Skeletal muscle tissue (tissue), 4 donors: ENCODE measurements around the gene RNF38. TPM values are rescaled to one million over a fixed set of nuclear protein-coding genes. Genes with fewer than 3 reads are reported as not detected.
A peak's percentile ranks its signal among the peaks of the same experiment; 100 is the strongest.
"Not testable (repeated sequence)": the region's sequence is repeated elsewhere in the genome, so short reads cannot be mapped to it uniquely, and the experiment has no call there.

Source experiments
- H3K27ac ChIP-seq: one replicate; pipeline ENCODE4 v1.7.0; 2013; ENCODE audit warnings: mild to moderate bottlenecking, low read depth, low read length, inconsistent platforms
- H3K27me3 ChIP-seq, 3 donors: one replicate each; pipeline ENCODE4 v1.7.0; 2013; ENCODE audit warnings: low read length in 3 of 3; ENCODE audit not compliant: control insufficient read depth in 3 of 3, insufficient read depth in 3 of 3
- H3K36me3 ChIP-seq, 3 donors: one replicate each; pipeline ENCODE4 v1.7.0; 2013; ENCODE audit warnings: low read length in 3 of 3; ENCODE audit not compliant: control insufficient read depth in 3 of 3, insufficient read depth in 3 of 3
- H3K4me1 ChIP-seq, 3 donors: one replicate each; pipeline ENCODE4 v1.7.0; 2013; ENCODE audit warnings: low read length in 3 of 3, mild to moderate bottlenecking in 3 of 3; ENCODE audit not compliant: control insufficient read depth in 3 of 3, insufficient read depth in 3 of 3
- H3K4me3 ChIP-seq, 3 donors: one replicate each; pipeline ENCODE4 v1.7.0; 2013; ENCODE audit warnings: low read length in 3 of 3
- H3K9ac ChIP-seq, 3 donors: one replicate each; pipeline ENCODE4 v1.7.0; 2013; ENCODE audit warnings: low read length in 3 of 3, mild to moderate bottlenecking in 3 of 3, moderate library complexity in 2 of 3, low read depth in 1 of 3
- H3K9me3 ChIP-seq, 3 donors: one replicate each; pipeline ENCODE4 v1.7.0; 2013; ENCODE audit warnings: low read length in 3 of 3; ENCODE audit not compliant: control insufficient read depth in 3 of 3
- total RNA-seq: library from RNA; depleted of rRNA; stranded (reverse); fragments of >200 nt; gene quantifications from one replicate; pipeline ENCODE4 v1.2.3, GENCODE V29; 2014
- donor health status: Osteomylitis.

Gene RNF38
- total RNA-seq, 1 donor from 2014 or later = 16.7 TPM

- no peak overlapping the region for H3K9ac ChIP-seq
- no peaks in the 10 kb centered on the region for H3K36me3 ChIP-seq
- H3K27me3 ChIP-seq = no peaks in the 10 kb centered on the region
- H3K9me3 ChIP-seq = no peaks in the 10 kb centered on the region
- H3K27ac ChIP-seq = peak overlapping the region; percentile 68
- peaks cover 16 to 20% (median 19%) of the 10 kb centered on the region in 3 donors for H3K4me1 ChIP-seq
- no peak overlapping the region for H3K4me3 ChIP-seq
These were observed 7.6 kb downstream of the RNF38 start for GRCh38 chr9:36392489-36392888.

- Histone ChIP-seq H3K36me3 (no peaks in the 10 kb centered on the region), H3K4me3 (no peak overlapping the region), H3K27ac (no peak overlapping the region), H3K9me3 (no peaks in the 10 kb centered on the region), H3K27me3 (no peaks in the 10 kb centered on the region), H3K4me1 (peaks cover 11 to 19% (median 18%) of the 10 kb centered on the region in 3 donors), H3K9ac (no peak overlapping the region)
These were observed 10.5 kb downstream of the RNF38 start for GRCh38 chr9:36389590-36389989.

GRCh38 chr9:36386396-36386965, 13.6 kb downstream of the RNF38 start:
- not testable (repeated sequence) for H3K4me3 ChIP-seq, H3K27me3 ChIP-seq, H3K9ac ChIP-seq, H3K36me3 ChIP-seq, H3K27ac ChIP-seq, H3K9me3 ChIP-seq
- peaks cover 10 to 17% (median 13%) of the 10 kb centered on the region in 3 donors for H3K4me1 ChIP-seq

GRCh38 chr9:36382484-36382883, 17.6 kb downstream of the RNF38 start:
- Histone ChIP-seq H3K27me3 (no peaks in the 10 kb centered on the region), H3K36me3 (no peaks in the 10 kb centered on the region), H3K4me1 (peaks cover 5 to 10% (median 6%) of the 10 kb centered on the region in 3 donors), H3K9ac (no peak overlapping the region), H3K4me3 (no peak overlapping the region), H3K9me3 (no peaks in the 10 kb centered on the region), H3K27ac (no peak overlapping the region)

- no peaks in the 10 kb centered on the region for H3K4me1 ChIP-seq
- H3K27me3 ChIP-seq = no peaks in the 10 kb centered on the region
- no peaks in the 10 kb centered on the region for H3K9me3 ChIP-seq
- H3K4me3 ChIP-seq = no peak overlapping the region
- H3K36me3 ChIP-seq = peaks cover 15 to 23% (median 22%) of the 10 kb centered on the region in 3 donors
- H3K9ac ChIP-seq = no peak overlapping the region
- no peak overlapping the region for H3K27ac ChIP-seq
These were observed 35.5 kb downstream of the RNF38 start for GRCh38 chr9:36364577-36364976.

- Histone ChIP-seq H3K4me3 (no peak overlapping the region), H3K27me3 (no peaks in the 10 kb centered on the region), H3K9me3 (no peaks in the 10 kb centered on the region), H3K9ac (no peak overlapping the region), H3K4me1 (no peaks in the 10 kb centered on the region), H3K36me3 (peaks cover 6 to 13% (median 11%) of the 10 kb centered on the region in 3 donors), H3K27ac (no peak overlapping the region)
These were observed 36.6 kb downstream of the RNF38 start for GRCh38 chr9:36363448-36363847.

GRCh38 chr9:36358486-36358885, 41.6 kb downstream of the RNF38 start:
- H3K9ac ChIP-seq = no peak overlapping the region
- H3K36me3 ChIP-seq = peaks cover 2 to 17% (median 17%) of the 10 kb centered on the region in 3 donors
- no peaks in the 10 kb centered on the region for H3K9me3 ChIP-seq

GRCh38 chr9:36357639-36358038, 42.4 kb downstream of the RNF38 start:
- Histone ChIP-seq H3K9me3 (no peaks in the 10 kb centered on the region), H3K9ac (no peak overlapping the region), H3K36me3 (peaks cover 2 to 19% (median 17%) of the 10 kb centered on the region in 3 donors), H3K27me3 (no peaks in the 10 kb centered on the region), H3K4me3 (no peak overlapping the region), H3K4me1 (no peaks in the 10 kb centered on the region), H3K27ac (no peak overlapping the region)

More at GRCh38 chr9:36358486-36358885, 41.6 kb downstream of the RNF38 start:
- Histone ChIP-seq H3K27ac (no peak overlapping the region), H3K27me3 (no peaks in the 10 kb centered on the region), H3K4me1 (no peaks in the 10 kb centered on the region), H3K4me3 (no peak overlapping the region)

- H3K4me1 ChIP-seq = no peaks in the 10 kb centered on the region
- H3K9ac ChIP-seq = no peak overlapping the region
- no peak overlapping the region for H3K4me3 ChIP-seq
- no peak overlapping the region for H3K27ac ChIP-seq
- H3K27me3 ChIP-seq = no peaks in the 10 kb centered on the region
- peaks cover 12 to 50% (median 44%) of the 10 kb centered on the region in 3 donors for H3K36me3 ChIP-seq
- H3K9me3 ChIP-seq = no peaks in the 10 kb centered on the region
These were observed 53.5 kb downstream of the RNF38 start for GRCh38 chr9:36346569-36346968.

- Histone ChIP-seq H3K27me3 (no peaks in the 10 kb centered on the region), H3K9me3 (no peaks in the 10 kb centered on the region), H3K36me3 (peaks cover 17 to 49% (median 37%) of the 10 kb centered on the region in 3 donors), H3K4me3 (no peak overlapping the region), H3K27ac (no peak overlapping the region), H3K9ac (no peak overlapping the region), H3K4me1 (no peaks in the 10 kb centered on the region)
These were observed 54.8 kb downstream of the RNF38 start for GRCh38 chr9:36345103-36345846.
